Spleen (tissue), 7 donors: Measurements from ENCODE around the gene TBR1.

Experiments used
- CTCF ChIP-seq, 11 experiments: fragments of 200-600 bp in 7 of 11; fragments of 450-650 bp in 4 of 11; sonication (generic) in 4 of 11; IDR thresholded peaks in 8 of 11; conservative IDR thresholded peaks in 3 of 11; 1 replicate in 7 of 11; 2 replicates in 4 of 11; pipeline versions ENCODE4 v1.4.0 to v1.8.0; 2016 to 2021; ENCODE audit warnings: antibody characterized with exemption in 11 of 11, inconsistent platforms in 4 of 11, mild to moderate bottlenecking in 1 of 11
- POLR2A ChIP-seq, 3 donors: fragments of 450-650 bp; IDR thresholded peaks; one replicate each; pipeline ENCODE4 v1.5.1; 2017; ENCODE audit warnings: antibody characterized with exemption in 3 of 3, mild to moderate bottlenecking in 1 of 3
- POLR2AphosphoS5 ChIP-seq, 3 donors: sonication (generic); formaldehyde crosslinking; IDR thresholded peaks; one replicate each; pipeline ENCODE4 v1.5.1; 2017; ENCODE audit warnings: antibody characterized with exemption in 3 of 3
- donor health status: DM: no; HTN: no; CAD: no; lungs with moderate emphysema.
- donor health status: DM: no; HTN: no; CAD: no.
- donor health status: DM: no; HTN: no; CAD: no.

GRCh38 chr2:161384864-161385263 lies 31.2 kb upstream of the TBR1 start:
- TF ChIP-seq CTCF (IDR thresholded peaks at IDR 0.05 in 8 of 11, conservative IDR thresholded peaks at IDR 0.05 in 3 of 11) (no peak), POLR2AphosphoS5 (IDR thresholded peaks at IDR 0.05) (no peak), POLR2A (IDR thresholded peaks at IDR 0.05) (no peak)
